Measurements from ENCODE around the gene ZNF70.

Gene ZNF70

DNA sequence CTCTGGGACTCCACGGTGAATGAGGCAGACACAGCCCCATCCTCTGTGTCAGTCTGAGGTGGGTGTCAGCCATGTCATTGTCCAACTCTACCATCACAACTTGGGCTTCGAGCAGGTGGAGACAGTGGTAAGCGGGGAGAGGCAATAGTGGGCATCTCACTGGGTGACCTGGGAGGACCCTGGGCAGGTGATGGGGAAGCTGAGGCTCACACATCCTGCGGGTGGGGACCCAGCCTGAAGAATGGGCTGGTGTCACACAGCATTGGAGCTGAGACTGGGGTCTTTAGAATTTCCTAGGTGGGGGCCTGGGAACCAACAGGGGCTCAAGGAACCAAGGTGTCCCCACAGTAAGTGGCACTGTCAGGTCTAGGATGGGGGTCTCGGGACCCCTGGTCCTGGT is 28.8 kb upstream of the ZNF70 start:
- in situ Hi-C loops (cut with MboI; ENCODE audit: low sequenced_read_pairs) = no loop called here

DNA sequence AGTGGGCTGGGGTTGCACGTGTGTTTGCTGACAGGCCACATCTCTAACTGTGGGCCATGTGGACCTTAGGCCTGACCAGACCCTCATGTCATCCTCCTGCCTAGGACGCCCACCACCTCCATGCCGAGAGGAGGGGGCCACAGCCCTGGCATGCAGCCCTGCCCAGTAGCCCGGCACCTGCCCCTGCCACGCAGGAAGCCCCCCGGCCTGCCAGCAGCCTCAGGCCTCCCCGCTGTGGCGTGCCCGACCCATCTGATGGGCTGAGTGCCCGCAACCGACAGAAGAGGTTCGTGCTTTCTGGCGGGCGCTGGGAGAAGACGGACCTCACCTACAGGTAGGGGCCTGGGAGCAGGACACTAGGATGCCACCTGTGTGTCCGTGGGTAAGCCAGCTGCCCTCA is 28.2 kb upstream of the ZNF70 start:
- in situ Hi-C loops (cut with MboI; ENCODE audit: low sequenced_read_pairs) = no loop called here

GRCh38 chr22:23778577-23778900 is 27.6 kb upstream of the ZNF70 start:
- in situ Hi-C loops (cut with MboI; ENCODE audit: low sequenced_read_pairs) = no loop called here

- in situ Hi-C loops (cut with MboI; ENCODE audit: low sequenced_read_pairs) = no loop called here
Measured at GRCh38 chr22:23777776-23778576, 27.1 kb upstream of the ZNF70 start.

DNA sequence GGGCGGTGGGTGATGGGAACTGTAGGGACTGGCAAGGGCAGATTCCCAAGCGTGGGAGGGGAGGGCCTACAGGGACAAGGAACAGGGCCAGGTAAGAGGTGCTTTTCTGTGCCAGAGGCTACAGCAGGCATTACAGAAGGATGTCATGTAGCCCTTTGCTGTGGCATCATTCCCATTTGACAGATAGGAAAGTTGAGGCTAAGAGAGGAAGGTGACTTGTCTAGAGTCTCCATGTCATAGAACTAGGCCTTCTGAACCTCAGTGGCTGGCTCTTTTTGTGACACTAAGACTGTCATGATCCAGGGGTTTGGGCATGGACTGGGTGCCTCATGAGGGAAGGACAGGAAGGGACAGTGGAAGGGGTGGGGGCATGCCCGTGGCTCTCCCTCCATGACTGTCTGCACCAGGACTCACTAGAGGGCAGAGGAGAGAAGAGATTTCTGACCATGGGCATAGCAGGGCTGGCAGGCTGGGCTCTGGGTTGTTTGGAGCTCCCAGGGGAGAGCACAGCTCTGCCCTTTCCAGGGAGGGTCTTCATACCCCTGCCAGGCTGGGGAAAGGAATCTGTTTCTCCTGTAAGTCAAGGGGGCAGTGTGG is 25.0 kb upstream of the ZNF70 start:
- in situ Hi-C loops (cut with MboI; ENCODE audit: low sequenced_read_pairs) = no loop called here

- in situ Hi-C loops (cut with MboI; ENCODE audit: low sequenced_read_pairs) = no loop called here
Measured at GRCh38 chr22:23774922-23775436, 24.1 kb upstream of the ZNF70 start.

- in situ Hi-C loops (cut with MboI; ENCODE audit: low sequenced_read_pairs) = no loop called here
Measured at GRCh38 chr22:23774114-23774921, 23.4 kb upstream of the ZNF70 start.

DNA sequence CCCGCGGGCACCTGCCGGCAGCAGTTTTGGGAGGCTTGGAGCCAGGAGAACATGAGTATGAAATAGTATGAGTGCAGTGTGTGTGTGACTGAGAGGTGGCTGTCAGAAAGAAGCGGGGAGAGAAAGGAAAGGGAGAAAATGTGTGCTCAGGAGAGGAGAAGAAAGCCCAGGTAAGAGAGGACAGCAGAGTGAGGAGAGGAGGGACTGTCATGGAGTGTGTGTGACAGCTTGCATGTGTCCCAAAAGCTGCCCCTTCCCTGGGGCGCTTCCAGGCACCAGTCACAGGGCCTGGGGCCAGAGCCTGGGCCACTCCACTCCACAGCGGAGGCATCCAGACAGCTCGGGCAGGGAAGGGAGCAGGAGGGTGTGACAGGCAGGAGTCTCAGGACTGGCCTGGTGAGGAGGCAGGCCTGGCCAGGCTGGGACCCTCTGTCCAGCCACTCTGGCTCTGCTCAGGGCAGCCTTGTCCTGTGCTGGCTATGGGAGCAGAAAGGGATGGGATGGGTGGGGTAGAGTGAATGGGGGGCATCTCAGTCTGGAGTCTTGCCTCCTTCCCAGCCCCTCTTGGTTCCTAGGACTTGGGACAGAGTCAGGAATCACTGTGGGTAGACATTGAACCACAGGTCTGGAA is 22.7 kb upstream of the ZNF70 start:
- in situ Hi-C loops (cut with MboI; ENCODE audit: low sequenced_read_pairs) = no loop called here

DNA sequence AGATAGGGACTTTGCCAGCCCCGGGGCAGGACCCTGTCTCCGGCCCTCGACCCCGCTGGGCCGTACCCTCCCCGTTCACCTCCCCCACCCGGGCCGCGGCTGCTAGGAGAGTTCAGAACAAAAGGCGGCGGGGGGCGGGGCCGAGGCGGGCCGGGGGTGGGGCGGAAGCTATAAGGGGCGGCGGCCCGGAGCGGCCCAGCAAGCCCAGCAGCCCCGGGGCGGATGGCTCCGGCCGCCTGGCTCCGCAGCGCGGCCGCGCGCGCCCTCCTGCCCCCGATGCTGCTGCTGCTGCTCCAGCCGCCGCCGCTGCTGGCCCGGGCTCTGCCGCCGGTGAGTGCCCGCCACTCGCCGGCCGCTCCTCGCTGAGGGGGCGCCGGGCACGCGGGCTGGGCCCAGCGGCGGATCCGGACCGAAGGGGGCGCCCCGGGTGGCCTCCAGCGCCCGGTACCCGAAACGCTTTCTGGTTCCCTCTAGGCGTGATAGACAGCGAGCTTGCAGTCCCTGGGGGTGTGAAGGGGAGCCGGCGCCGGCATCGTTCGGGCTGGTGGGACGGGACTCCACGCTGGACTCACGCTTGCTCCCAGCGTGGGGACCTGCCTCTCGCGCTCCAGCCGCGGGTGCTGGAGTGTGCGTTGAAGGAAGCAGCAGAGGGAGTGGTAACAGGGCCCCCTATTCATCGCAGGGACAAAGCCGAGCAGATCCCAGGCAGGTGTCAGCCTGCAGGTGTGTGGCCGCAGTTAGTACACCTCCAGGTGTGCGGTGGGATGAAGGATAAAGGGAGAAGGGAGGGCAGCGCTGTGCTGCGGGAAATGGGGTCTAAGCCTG is 21.9 kb upstream of the ZNF70 start, which contains the start of gene MMP11:
Gene MMP11, plus strand, starts transcription at position 201 of the 825 bp plus-strand sequence. Its CDS starts 22 bp downstream, at position 223.
- in situ Hi-C loops (cut with MboI; ENCODE audit: low sequenced_read_pairs) = no loop called here

- in situ Hi-C loops (cut with MboI; ENCODE audit: low sequenced_read_pairs) = no loop called here
Measured at GRCh38 chr22:23772315-23772648, 21.4 kb upstream of the ZNF70 start.

GRCh38 chr22:23769321-23769965 is 18.5 kb upstream of the ZNF70 start:
- in situ Hi-C loops (cut with MboI; ENCODE audit: low sequenced_read_pairs) = no loop called here

DNA sequence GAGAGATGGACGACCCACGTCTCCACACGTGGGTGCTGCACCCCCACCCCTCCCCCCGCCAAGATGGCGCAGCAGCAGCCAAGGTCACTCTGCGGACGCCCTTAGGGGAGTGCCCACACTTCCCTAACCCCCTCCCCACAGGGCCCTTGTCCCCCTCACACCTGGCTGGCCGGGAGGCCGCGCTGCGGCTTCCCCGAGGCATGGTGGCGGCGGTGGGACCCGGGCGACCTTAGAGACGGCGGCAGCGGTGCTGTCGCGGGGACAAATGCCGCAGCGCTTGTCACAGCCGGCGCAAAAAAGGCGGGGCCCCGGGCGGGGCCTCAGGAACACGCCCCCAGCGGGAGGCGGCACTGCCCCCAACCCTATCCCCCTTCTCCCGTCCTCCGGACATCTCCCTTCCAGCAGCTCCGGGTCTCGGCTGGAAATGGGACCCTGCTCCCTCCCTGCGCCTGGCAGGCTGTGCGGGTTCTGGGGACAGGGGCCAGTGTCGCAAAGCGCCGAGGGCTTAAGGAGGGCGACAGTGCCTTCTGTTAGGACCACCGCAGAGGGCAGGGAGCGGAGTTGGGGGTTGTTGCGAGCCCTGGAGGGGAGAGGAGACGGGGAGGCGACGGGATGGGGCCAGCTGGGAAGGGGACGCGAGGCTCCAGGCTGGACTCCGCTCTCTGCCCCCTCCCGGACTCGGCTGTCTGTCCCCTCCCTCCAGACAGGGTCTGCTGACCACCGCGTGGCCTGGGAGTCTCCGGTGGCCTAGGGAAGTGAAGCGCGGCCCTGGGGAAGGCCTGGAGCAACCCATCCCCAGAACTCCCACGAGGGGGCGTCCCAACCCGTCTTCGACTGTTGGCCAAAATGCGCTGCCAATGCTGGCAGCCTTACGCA is 17.0 kb upstream of the ZNF70 start, which contains the start of gene CHCHD10:
Gene CHCHD10, minus strand, starts transcription at position 300 of the 876 bp plus-strand sequence. Its CDS starts 98 bp downstream, at position 202.
- in situ Hi-C loops (cut with MboI; ENCODE audit: low sequenced_read_pairs) = no loop called here

- in situ Hi-C loops (cut with MboI; ENCODE audit: low sequenced_read_pairs) = no loop called here
Measured at GRCh38 chr22:23767303-23767672, 16.4 kb upstream of the ZNF70 start.

- in situ Hi-C loops (cut with MboI; ENCODE audit: low sequenced_read_pairs) = no loop called here
Measured at GRCh38 chr22:23764899-23765881, 14.3 kb upstream of the ZNF70 start.

DNA sequence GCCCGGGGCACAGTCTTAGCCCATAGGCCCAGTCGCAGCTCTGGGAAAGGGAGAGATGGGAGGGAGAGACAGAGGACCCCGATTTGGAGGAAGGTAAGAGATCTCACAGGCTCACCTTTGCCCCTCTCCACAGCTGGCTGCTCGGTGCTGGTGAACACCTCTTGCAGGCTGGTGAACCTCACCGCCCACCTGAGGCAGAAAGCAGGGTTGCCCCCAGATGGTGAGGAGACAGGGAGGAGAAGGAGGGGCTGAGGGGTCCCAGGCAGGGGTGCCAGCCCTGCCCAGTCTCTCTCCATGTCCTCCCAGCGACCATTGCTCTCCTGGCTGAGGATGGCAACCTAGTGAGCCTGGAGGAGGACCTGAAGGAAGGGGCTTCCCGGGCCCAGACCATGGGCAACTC is 13.0 kb upstream of the ZNF70 start:
- in situ Hi-C loops (cut with MboI; ENCODE audit: low sequenced_read_pairs) = no loop called here

GRCh38 chr22:23763579-23763945 is 12.7 kb upstream of the ZNF70 start:
- in situ Hi-C loops (cut with MboI; ENCODE audit: low sequenced_read_pairs) = no loop called here

- in situ Hi-C loops (cut with MboI; ENCODE audit: low sequenced_read_pairs) = no loop called here
Measured at GRCh38 chr22:23762842-23763578, 12.1 kb upstream of the ZNF70 start, which contains the start of gene C22orf15. C22orf15 (plus strand) TSS chr22:23762990; CDS start chr22:23763307, 317 bp downstream.
